Naive thymus-derived CD4-positive, alpha-beta T cell (primary cell): ENCODE results near the gene GRIK1. TPM values are rescaled to one million over a fixed set of nuclear protein-coding genes. Genes with fewer than 3 reads are reported as not detected.

Experiments
- ATAC-seq: fragments of 150-1000 bp; cut with Tn5 transposase; 2 replicates; pipeline ENCODE4 v1.10.0; 2021; ENCODE audit warnings: mild to moderate bottlenecking, moderate library complexity
- CTCF ChIA-PET: fragments of 350-600 bp; sonication (Branson Sonifier 250); formaldehyde crosslinking; loops from one replicate; lab custom pipeline; 2021; ENCODE audit warnings: antibody characterized with exemption; lab: Charles Lee
- POLR2A ChIA-PET: fragments of 350-600 bp; sonication (Branson Sonifier 250); formaldehyde crosslinking; loops from one replicate; lab custom pipeline; 2021; ENCODE audit warnings: antibody characterized with exemption, inconsistent platforms; lab: Charles Lee
- DNase-seq, 9 donors: peaks; one replicate each; pipeline versions ENCODE4 v3.0.0 to v3.0.0-alpha.2; 2020 to 2022; ENCODE audit warnings: mixed read lengths in 1 of 9
- H3K27ac ChIP-seq: one replicate; pipeline ENCODE4 v1.7.0; 2013; ENCODE audit warnings: mild to moderate bottlenecking, low read depth, low read length, moderate library complexity
- H3K27me3 ChIP-seq, 2 donors: one replicate each; pipeline ENCODE4 v1.7.0; 2013; ENCODE audit warnings: low read length in 2 of 2, mild to moderate bottlenecking in 2 of 2, moderate library complexity in 2 of 2; ENCODE audit not compliant: control insufficient read depth in 2 of 2, insufficient read depth in 2 of 2
- H3K36me3 ChIP-seq, 3 experiments: 1 replicate in 2 of 3; 2 replicates in 1 of 3; pipeline ENCODE4 v1.7.0; 2013; ENCODE audit warnings: low read length in 3 of 3, mild to moderate bottlenecking in 3 of 3, moderate library complexity in 1 of 3; ENCODE audit not compliant: insufficient read depth in 3 of 3, control insufficient read depth in 2 of 3
- H3K4me1 ChIP-seq, 2 donors: one replicate each; pipeline ENCODE4 v1.7.0; 2013; ENCODE audit warnings: low read length in 2 of 2, mild to moderate bottlenecking in 2 of 2, moderate library complexity in 1 of 2; ENCODE audit not compliant: control insufficient read depth in 2 of 2, insufficient read depth in 2 of 2
- H3K4me3 ChIP-seq: 2 replicates; pipeline ENCODE4 v1.7.0; 2013; ENCODE audit warnings: mild to moderate bottlenecking, low read length
- H3K9me3 ChIP-seq, 3 experiments: 1 replicate in 2 of 3; 2 replicates in 1 of 3; pipeline ENCODE4 v1.7.0; 2013; ENCODE audit warnings: low read length in 3 of 3; ENCODE audit not compliant: control insufficient read depth in 2 of 3
- H3K27ac Mint-ChIP-seq, 9 donors: one replicate each; pipeline ENCODE4 v1.8.0; 2020 to 2022; ENCODE audit warnings: mixed read lengths in 9 of 9, mild to moderate bottlenecking in 8 of 9, moderate library complexity in 5 of 9, inconsistent platforms in 2 of 9
- H3K27me3 Mint-ChIP-seq, 5 donors: one replicate each; pipeline ENCODE4 v1.8.0; 2021 to 2022; ENCODE audit warnings: mixed read lengths in 5 of 5, mild to moderate bottlenecking in 1 of 5
- H3K36me3 Mint-ChIP-seq, 5 donors: one replicate each; pipeline ENCODE4 v1.8.0; 2020 to 2022; ENCODE audit warnings: mixed read lengths in 5 of 5, mild to moderate bottlenecking in 3 of 5, inconsistent platforms in 1 of 5
- H3K4me1 Mint-ChIP-seq, 7 donors: one replicate each; pipeline ENCODE4 v1.8.0; 2020 to 2022; ENCODE audit warnings: mixed read lengths in 7 of 7, mild to moderate bottlenecking in 3 of 7, inconsistent platforms in 1 of 7
- H3K4me3 Mint-ChIP-seq, 10 donors: one replicate each; pipeline ENCODE4 v1.8.0; 2020 to 2022; ENCODE audit warnings: mild to moderate bottlenecking in 10 of 10, mixed read lengths in 10 of 10, moderate library complexity in 6 of 10, inconsistent platforms in 2 of 10
- H3K9me3 Mint-ChIP-seq, 11 donors: one replicate each; pipeline ENCODE4 v1.8.0; 2020 to 2022; ENCODE audit warnings: mixed read lengths in 11 of 11, mild to moderate bottlenecking in 4 of 11, inconsistent platforms in 1 of 11, moderate library complexity in 1 of 11
- intact Hi-C, 2 donors: fragments of 100-400 bp; cut with micrococcal nuclease; formaldehyde crosslinking; loops; one replicate each; pipeline ENCODE4 v1.15.1; 2023
- polyA plus RNA-seq, 2 donors: library from polyadenylated mRNA; unstranded; fragments of 300-500 nt; fragmentation: Illumina TruSeq; gene quantifications; one replicate each; pipeline ENCODE4 v1.2.3, GENCODE V29; 2021
- total RNA-seq, 6 experiments: library from RNA in 5 of 6; stranded (reverse) in 5 of 6; gene quantifications; 1 replicate in 5 of 6; 2 replicates in 1 of 6; pipeline ENCODE4 v1.2.3 and lab custom pipeline; 2021 to 2026

The GRIK1 gene
- total and polyA plus RNA-seq, 7 experiments from 2014 or later, result 0.10 TPM; not detected in 6

DNA sequence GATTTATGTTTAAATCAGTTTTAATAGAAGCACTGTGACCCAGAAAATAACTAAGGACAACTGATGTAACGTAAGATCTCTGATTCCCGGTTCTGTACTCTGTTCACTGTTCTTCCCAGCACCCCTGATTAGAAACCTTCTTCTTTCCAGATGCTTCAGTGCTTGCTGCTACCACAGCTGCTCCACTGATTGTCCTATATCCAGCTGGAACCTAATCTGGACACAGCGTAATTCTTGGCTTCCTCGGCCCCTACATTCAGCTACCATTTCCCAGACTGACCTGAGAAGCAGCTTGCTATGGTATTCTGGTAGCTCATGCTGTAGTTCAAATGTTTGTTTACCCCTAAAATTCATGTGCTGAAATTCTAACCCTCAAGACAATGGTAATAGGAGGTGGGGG, 302.7 kb downstream of the GRIK1 start:
- intact Hi-C loops, result no loop called here
- Histone ChIP-seq H3K27ac (no peak overlapping the region), H3K4me1 (no peaks in the 10 kb centered on the region), H3K36me3 (no peaks in the 10 kb centered on the region), H3K4me3 (no peak overlapping the region), H3K27me3 (no peaks in the 10 kb centered on the region), H3K9me3 (no peaks in the 10 kb centered on the region)
- H3K4me1 Mint-ChIP-seq, result peaks cover 0 to 5% (median 0%) of the 10 kb centered on the region in 7 donors
- peaks cover 0 to 2% (median 0%) of the 10 kb centered on the region in 11 donors for H3K9me3 Mint-ChIP-seq
- H3K4me3 Mint-ChIP-seq, result no peak overlapping the region
- DNase-seq (no peak), ATAC-seq (no peak)
- no peak overlapping the region for H3K27ac Mint-ChIP-seq
- no peaks in the 10 kb centered on the region for H3K27me3 Mint-ChIP-seq
- CTCF ChIA-PET, result interaction anchor here (0.6 kb wide), 1 partner anchor 75 kb away, joined by 3 read pairs; no protein-coding TSS in a partner anchor
- POLR2A ChIA-PET, result no interaction called here
- H3K36me3 Mint-ChIP-seq, result no peaks in the 10 kb centered on the region

DNA sequence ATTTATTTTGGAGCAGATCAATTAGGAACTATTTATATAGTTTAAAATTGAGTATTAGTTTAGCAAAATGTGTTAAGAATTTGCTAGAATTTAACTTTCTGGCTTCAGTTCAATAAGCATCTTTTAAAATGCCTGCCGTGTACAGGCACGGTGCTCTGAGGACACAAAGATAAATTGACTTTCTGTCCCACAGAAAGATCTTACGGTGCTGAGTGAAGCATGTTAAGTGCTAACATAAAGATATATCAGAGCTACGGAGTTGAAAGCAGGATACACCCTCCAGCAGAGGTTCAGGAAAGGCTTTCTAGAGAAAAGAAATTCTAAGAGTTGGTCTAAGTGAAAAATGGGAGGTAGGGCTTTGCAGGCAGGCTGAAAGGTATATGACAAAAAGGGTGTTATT, 305.4 kb downstream of the GRIK1 start:
- ATAC-seq (no peak), DNase-seq (no peak)
- Mint-ChIP-seq H3K4me3 (no peak overlapping the region), H3K36me3 (peaks cover 0 to 4% (median 0%) of the 10 kb centered on the region in 5 donors), H3K9me3 (no peaks in the 10 kb centered on the region), H3K4me1 (no peaks in the 10 kb centered on the region), H3K27ac (no peak overlapping the region), H3K27me3 (no peaks in the 10 kb centered on the region)
- no peak overlapping the region for H3K4me3 ChIP-seq
- no peaks in the 10 kb centered on the region for H3K36me3 ChIP-seq
- CTCF ChIA-PET, result no interaction called here
- H3K27me3 ChIP-seq, result no peaks in the 10 kb centered on the region
- POLR2A ChIA-PET, result no interaction called here
- H3K9me3 ChIP-seq, result no peaks in the 10 kb centered on the region
- H3K27ac ChIP-seq, result no peak overlapping the region
- intact Hi-C loops, result no loop called here
- H3K4me1 ChIP-seq, result no peaks in the 10 kb centered on the region

DNA sequence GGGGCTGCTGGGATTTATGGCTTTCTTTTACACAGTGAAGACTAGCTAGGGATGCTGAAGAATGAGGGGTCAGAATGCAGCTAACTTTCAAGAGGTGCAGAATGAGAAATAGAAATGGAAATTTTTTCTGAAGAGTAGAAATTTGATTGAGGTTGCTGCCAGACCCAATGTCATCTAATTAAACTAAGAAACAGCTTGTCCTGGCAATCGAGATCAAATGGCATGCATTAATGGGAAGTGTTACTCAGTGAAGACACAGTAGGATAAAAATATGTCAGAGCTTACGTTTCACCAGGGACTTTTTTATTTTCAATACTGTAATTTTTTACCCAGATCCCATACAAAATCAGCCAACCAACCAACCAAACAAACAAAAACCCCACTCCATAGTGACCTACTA, 306.0 kb downstream of the GRIK1 start:
- no peak overlapping the region for H3K27ac ChIP-seq
- no peaks in the 10 kb centered on the region for H3K4me1 ChIP-seq
- no peaks in the 10 kb centered on the region for H3K36me3 ChIP-seq
- ChIA-PET CTCF (no interaction called here), POLR2A (no interaction called here)
- no peaks in the 10 kb centered on the region for H3K4me1 Mint-ChIP-seq
- H3K9me3 Mint-ChIP-seq, result no peaks in the 10 kb centered on the region
- ATAC-seq, result no peak
- no peak overlapping the region for H3K4me3 Mint-ChIP-seq
- intact Hi-C loops, result no loop called here
- no peak overlapping the region for H3K4me3 ChIP-seq
- DNase-seq, result no peak
- H3K36me3 Mint-ChIP-seq, result peaks cover 0 to 8% (median 5%) of the 10 kb centered on the region in 5 donors
- H3K9me3 ChIP-seq, result no peaks in the 10 kb centered on the region
- H3K27me3 Mint-ChIP-seq, result no peaks in the 10 kb centered on the region
- H3K27ac Mint-ChIP-seq, result no peak overlapping the region
- no peaks in the 10 kb centered on the region for H3K27me3 ChIP-seq

DNA sequence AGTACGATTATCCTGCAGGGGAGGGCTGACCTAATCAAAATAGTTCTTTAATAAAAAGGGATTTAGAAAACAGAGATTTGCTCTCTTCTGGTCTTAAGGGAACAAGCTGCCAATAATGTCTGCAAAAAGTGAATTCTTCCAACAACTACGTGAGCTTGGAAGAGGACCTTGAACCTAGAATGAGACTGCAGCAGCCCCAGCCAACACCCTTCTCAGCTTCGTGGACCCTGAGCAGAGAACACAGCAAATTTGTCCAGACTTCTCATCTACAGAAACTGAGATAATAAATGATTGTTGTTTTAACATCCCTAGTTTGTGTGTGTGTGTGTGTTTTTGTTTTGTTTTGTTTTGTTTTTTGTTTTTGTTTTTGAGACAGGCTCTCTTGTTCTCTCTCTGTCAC, 309.4 kb downstream of the GRIK1 start:
- Histone ChIP-seq H3K27me3 (no peaks in the 10 kb centered on the region), H3K36me3 (no peaks in the 10 kb centered on the region), H3K27ac (no peak overlapping the region), H3K4me1 (no peaks in the 10 kb centered on the region), H3K9me3 (no peaks in the 10 kb centered on the region), H3K4me3 (no peak overlapping the region)
- Mint-ChIP-seq H3K36me3 (peaks cover 0 to 8% (median 5%) of the 10 kb centered on the region in 5 donors), H3K9me3 (no peaks in the 10 kb centered on the region), H3K27me3 (no peaks in the 10 kb centered on the region), H3K27ac (no peak overlapping the region), H3K4me3 (no peak overlapping the region), H3K4me1 (no peaks in the 10 kb centered on the region)
- ATAC-seq (no peak), DNase-seq (no peak)
- ChIA-PET CTCF (no interaction called here), POLR2A (no interaction called here)
- intact Hi-C loops, result no loop called here

DNA sequence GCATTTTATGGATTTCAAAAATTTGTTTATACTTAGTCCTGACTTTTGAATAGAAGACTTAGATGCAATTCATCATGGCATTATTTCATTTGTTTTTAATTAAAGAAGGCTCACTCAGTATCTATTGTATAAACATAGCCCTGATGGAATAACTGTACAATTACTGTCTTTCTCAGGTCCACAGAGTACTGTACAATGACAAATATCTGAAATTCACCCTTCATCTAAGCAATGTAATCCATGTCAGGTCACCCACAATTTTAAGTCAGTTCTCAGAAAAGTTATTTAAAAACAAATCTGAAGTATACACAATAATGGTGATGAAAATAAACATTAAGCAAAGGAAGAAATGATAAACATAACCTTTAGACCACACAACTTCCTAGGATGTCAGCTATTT, 311.9 kb downstream of the GRIK1 start:
- ChIA-PET CTCF (no interaction called here), POLR2A (no interaction called here)
- ATAC-seq (no peak), DNase-seq (no peak)
- Mint-ChIP-seq H3K9me3 (peaks cover 0 to 2% (median 0%) of the 10 kb centered on the region in 11 donors), H3K27me3 (no peaks in the 10 kb centered on the region), H3K27ac (no peak overlapping the region), H3K4me3 (no peak overlapping the region), H3K36me3 (peaks cover 0 to 8% (median 5%) of the 10 kb centered on the region in 5 donors), H3K4me1 (no peaks in the 10 kb centered on the region)
- Histone ChIP-seq H3K4me3 (no peak overlapping the region), H3K27ac (no peak overlapping the region), H3K9me3 (no peaks in the 10 kb centered on the region), H3K4me1 (no peaks in the 10 kb centered on the region), H3K36me3 (no peaks in the 10 kb centered on the region), H3K27me3 (no peaks in the 10 kb centered on the region)
- intact Hi-C loops, result no loop called here

DNA sequence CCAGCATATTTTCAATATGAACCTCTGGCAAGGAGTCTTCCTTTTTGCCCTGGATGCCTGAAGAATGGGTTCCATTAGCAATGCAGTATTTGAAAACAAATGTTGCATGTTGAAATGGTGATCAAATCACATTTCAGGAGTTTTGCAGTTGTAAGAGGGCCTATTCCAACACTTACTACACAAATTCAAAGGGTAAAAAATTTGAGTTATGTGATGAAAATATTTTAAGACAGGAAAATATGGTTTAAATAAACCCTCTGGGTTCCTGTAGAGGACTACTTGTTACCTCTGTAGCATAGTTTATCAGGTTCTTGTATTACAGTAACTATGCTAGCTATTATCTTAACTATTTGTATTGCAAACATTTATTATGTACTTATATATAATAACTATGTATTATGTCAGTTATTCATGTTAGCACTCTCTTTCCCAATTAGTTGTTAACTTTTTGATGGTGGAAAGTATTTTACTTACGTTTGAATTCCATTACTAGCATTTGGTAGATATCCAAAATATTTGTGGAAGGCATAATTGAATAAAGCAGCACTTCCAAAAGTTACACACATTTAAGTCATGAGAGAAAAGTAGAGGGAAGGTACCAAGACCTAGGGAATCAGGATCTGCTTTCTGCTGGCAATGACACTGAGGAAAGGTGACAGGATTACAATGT, 312.9 kb downstream of the GRIK1 start:
- peaks cover 0 to 8% (median 5%) of the 10 kb centered on the region in 5 donors for H3K36me3 Mint-ChIP-seq

DNA sequence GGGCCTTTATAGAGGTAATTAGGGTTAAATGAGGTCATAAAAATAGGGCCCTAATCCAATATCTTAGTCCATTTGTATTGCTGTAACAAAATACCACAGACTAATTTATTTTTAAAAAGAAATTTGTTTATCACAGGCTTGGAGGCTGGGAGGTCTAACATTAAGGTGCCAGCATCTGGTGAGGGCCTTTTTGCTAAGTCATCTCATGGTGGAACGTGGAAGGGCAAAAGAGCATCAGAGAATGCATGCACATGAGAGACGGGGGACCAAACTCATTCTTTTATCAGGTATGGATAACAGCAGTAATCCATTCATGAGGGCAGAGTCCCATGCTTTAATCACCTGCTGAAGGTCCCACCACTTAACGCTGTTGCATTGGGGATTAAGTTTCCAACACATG, 313.8 kb downstream of the GRIK1 start:
- H3K36me3 ChIP-seq, result no peaks in the 10 kb centered on the region
- ATAC-seq, result no peak
- intact Hi-C loops, result no loop called here
- no peak overlapping the region for H3K4me3 Mint-ChIP-seq
- H3K27me3 Mint-ChIP-seq, result no peaks in the 10 kb centered on the region
- peaks cover 0 to 7% (median 4%) of the 10 kb centered on the region in 5 donors for H3K36me3 Mint-ChIP-seq
- CTCF ChIA-PET, result no interaction called here
- peaks cover 0 to 6% (median 0%) of the 10 kb centered on the region in 11 donors for H3K9me3 Mint-ChIP-seq
- H3K27me3 ChIP-seq, result no peaks in the 10 kb centered on the region
- H3K4me3 ChIP-seq, result no peak overlapping the region
- no peaks in the 10 kb centered on the region for H3K9me3 ChIP-seq
- H3K4me1 Mint-ChIP-seq, result no peaks in the 10 kb centered on the region
- H3K4me1 ChIP-seq, result no peaks in the 10 kb centered on the region
- H3K27ac Mint-ChIP-seq, result no peak overlapping the region
- no peak for DNase-seq
- POLR2A ChIA-PET, result no interaction called here
- H3K27ac ChIP-seq, result no peak overlapping the region

More for the DNA sequence above, 312.9 kb downstream of the GRIK1 start:
- no peak overlapping the region for H3K4me3 ChIP-seq
- H3K27me3 ChIP-seq, result no peaks in the 10 kb centered on the region
- H3K4me1 ChIP-seq, result no peaks in the 10 kb centered on the region
- H3K9me3 ChIP-seq, result no peaks in the 10 kb centered on the region
- intact Hi-C loops, result no loop called here
- ChIA-PET CTCF (no interaction called here), POLR2A (no interaction called here)
- Mint-ChIP-seq H3K4me3 (no peak overlapping the region), H3K4me1 (no peaks in the 10 kb centered on the region), H3K27me3 (no peaks in the 10 kb centered on the region), H3K9me3 (peaks cover 0 to 6% (median 0%) of the 10 kb centered on the region in 11 donors), H3K27ac (no peak overlapping the region)
- no peaks in the 10 kb centered on the region for H3K36me3 ChIP-seq
- ATAC-seq (no peak), DNase-seq (no peak)
- no peak overlapping the region for H3K27ac ChIP-seq
